ENCODE results near the gene HCN2.

The HCN2 gene

GRCh38 chr19:640606-641189, 51.0 kb downstream of the HCN2 start:
- no peak for DNase-seq (ENCODE audit: low read depth)

GRCh38 chr19:641702-642101, 52.0 kb downstream of the HCN2 start:
- no peak for DNase-seq (ENCODE audit: low read depth)

- no peak for DNase-seq (ENCODE audit: low read depth)
These were observed 53.4 kb downstream of the HCN2 start for GRCh38 chr19:642767-643727.

GRCh38 chr19:643736-644135, 54.1 kb downstream of the HCN2 start:
- DNase-seq (ENCODE audit: low read depth): no peak

GRCh38 chr19:644363-644762, 54.7 kb downstream of the HCN2 start:
- DNase-seq (ENCODE audit: low read depth): no peak

GRCh38 chr19:644789-645188, 55.1 kb downstream of the HCN2 start:
- no peak for DNase-seq (ENCODE audit: low read depth)

- DNase-seq (ENCODE audit: low read depth): no peak
These were observed 56.5 kb downstream of the HCN2 start for GRCh38 chr19:645912-646778.

GRCh38 chr19:646779-647565, 57.3 kb downstream of the HCN2 start:
- DNase-seq (ENCODE audit: low read depth): no peak

GRCh38 chr19:647566-648284, 58.0 kb downstream of the HCN2 start:
- DNase-seq (ENCODE audit: low read depth): no peak

- no peak for DNase-seq (ENCODE audit: low read depth)
These were observed 58.6 kb downstream of the HCN2 start for GRCh38 chr19:648305-648704.

- no peak for DNase-seq (ENCODE audit: low read depth)
These were observed 59.5 kb downstream of the HCN2 start for GRCh38 chr19:648904-649801.

- no peak for DNase-seq (ENCODE audit: low read depth)
These were observed 60.4 kb downstream of the HCN2 start for GRCh38 chr19:650121-650520.

GRCh38 chr19:651114-651818, 61.6 kb downstream of the HCN2 start:
- no peak for DNase-seq (ENCODE audit: low read depth)

GRCh38 chr19:651991-652390, 62.3 kb downstream of the HCN2 start:
- DNase-seq (ENCODE audit: low read depth): no peak

- no peak for DNase-seq (ENCODE audit: low read depth)
These were observed 63.0 kb downstream of the HCN2 start for GRCh38 chr19:652467-653389.

- no peak for DNase-seq (ENCODE audit: low read depth)
These were observed 63.7 kb downstream of the HCN2 start for GRCh38 chr19:653425-653824.

GRCh38 chr19:655691-656090, 66.0 kb downstream of the HCN2 start:
- no peak for DNase-seq (ENCODE audit: low read depth)

All from HS-27A (cell line).